Fibroblast of lung (primary cell): ENCODE results near the gene ZC3H12C.

Experiments
- EZH2 ChIP-seq: IDR thresholded peaks from 2 replicates; pipeline ENCODE4 v1.5.1; 2012; ENCODE audit warnings: low read length, control low read depth, mild to moderate bottlenecking; ENCODE audit errors: missing control alignments
- TF ChIP-seq, protein P1 (sequence below), 2 donors: IDR thresholded peaks in 1 of 2; conservative IDR thresholded peaks in 1 of 2; 1 replicate in 1 of 2; 2 replicates in 1 of 2; pipeline ENCODE4 v1.5.1; 2011 to 2012; ENCODE audit warnings: low read length in 2 of 2, control low read depth in 1 of 2, inconsistent platforms in 1 of 2, low read depth in 1 of 2, mild to moderate bottlenecking in 1 of 2

DNA sequence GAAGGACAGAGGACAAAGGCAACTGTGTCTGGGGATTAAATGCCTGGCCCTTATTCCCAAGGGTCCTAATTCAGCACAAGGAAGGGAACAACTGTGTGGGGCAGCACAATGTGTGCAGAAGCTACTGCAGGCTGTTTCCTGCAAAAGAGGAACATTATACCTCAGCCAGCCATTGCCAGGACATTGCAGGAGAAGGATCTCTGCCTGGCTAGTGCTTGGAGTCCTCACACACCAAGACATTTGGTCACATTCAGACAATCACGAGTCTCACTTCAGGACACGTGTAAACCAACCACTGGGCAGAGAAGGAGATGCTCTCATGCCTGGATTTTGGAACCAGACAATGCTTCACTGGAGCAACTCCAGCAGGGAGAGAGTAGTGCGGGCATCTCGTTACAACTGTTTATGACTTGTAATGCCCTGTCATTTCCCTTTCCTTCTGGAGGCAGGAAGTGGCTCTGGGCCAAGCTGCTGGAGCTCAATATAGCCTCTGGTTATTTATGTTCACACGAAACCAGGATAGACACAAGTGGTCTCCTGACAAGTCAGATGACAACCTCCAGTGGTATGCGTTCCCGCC, 23.9 kb upstream of the ZC3H12C start:
- TF ChIP-seq, protein P1, sequence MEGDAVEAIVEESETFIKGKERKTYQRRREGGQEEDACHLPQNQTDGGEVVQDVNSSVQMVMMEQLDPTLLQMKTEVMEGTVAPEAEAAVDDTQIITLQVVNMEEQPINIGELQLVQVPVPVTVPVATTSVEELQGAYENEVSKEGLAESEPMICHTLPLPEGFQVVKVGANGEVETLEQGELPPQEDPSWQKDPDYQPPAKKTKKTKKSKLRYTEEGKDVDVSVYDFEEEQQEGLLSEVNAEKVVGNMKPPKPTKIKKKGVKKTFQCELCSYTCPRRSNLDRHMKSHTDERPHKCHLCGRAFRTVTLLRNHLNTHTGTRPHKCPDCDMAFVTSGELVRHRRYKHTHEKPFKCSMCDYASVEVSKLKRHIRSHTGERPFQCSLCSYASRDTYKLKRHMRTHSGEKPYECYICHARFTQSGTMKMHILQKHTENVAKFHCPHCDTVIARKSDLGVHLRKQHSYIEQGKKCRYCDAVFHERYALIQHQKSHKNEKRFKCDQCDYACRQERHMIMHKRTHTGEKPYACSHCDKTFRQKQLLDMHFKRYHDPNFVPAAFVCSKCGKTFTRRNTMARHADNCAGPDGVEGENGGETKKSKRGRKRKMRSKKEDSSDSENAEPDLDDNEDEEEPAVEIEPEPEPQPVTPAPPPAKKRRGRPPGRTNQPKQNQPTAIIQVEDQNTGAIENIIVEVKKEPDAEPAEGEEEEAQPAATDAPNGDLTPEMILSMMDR (conservative IDR thresholded peaks at IDR 0.05 in 1 of 2, IDR thresholded peaks at IDR 0.05 in 1 of 2; ENCODE audit: low read depth in 1 of 2, low read length in 2 of 2) = no peak
- TF ChIP-seq EZH2 = no peak
